Liver (tissue), 3 donors: ENCODE measurements around the gene PTPRQ.

ENCODE experiments used
- ATF3 ChIP-seq: IDR thresholded peaks from 2 replicates; pipeline ENCODE4 v1.6.1; 2016; ENCODE audit warnings: antibody characterized with exemption
- CTCF ChIP-seq: fragments of 150-350 bp; IDR thresholded peaks from 2 replicates; pipeline ENCODE4 v1.5.1; 2017; ENCODE audit warnings: improper control_type of control experiment, low read depth, low read length; ENCODE audit not compliant: missing input control
- EGR1 ChIP-seq, 2 donors: IDR thresholded peaks; 2 replicates each; pipeline ENCODE4 v1.6.1; 2016 to 2018; ENCODE audit warnings: antibody characterized with exemption in 2 of 2, low read depth in 2 of 2
- GABPA ChIP-seq, 2 donors: IDR thresholded peaks in 1 of 2; conservative IDR thresholded peaks in 1 of 2; 2 replicates each; pipeline ENCODE4 v1.6.1; 2016; ENCODE audit warnings: antibody characterized with exemption in 2 of 2, mild to moderate bottlenecking in 1 of 2, moderate library complexity in 1 of 2
- MAX ChIP-seq: IDR thresholded peaks from 2 replicates; pipeline ENCODE4 v1.6.1; 2016; ENCODE audit warnings: antibody characterized with exemption
- RAD21 ChIP-seq, 2 donors: IDR thresholded peaks; 2 replicates each; pipeline ENCODE4 v1.6.1; 2016; ENCODE audit warnings: antibody characterized with exemption in 2 of 2, mild to moderate bottlenecking in 2 of 2
- REST ChIP-seq: IDR thresholded peaks from 2 replicates; pipeline ENCODE4 v1.6.1; 2016; ENCODE audit warnings: antibody characterized with exemption, mild to moderate bottlenecking
- RXRA ChIP-seq, 2 donors: IDR thresholded peaks; 2 replicates each; pipeline ENCODE4 v1.6.1; 2017 to 2018; ENCODE audit warnings: antibody characterized with exemption in 2 of 2, mild to moderate bottlenecking in 1 of 2
- TAF1 ChIP-seq: conservative IDR thresholded peaks from 2 replicates; pipeline ENCODE4 v1.6.1; 2016; ENCODE audit warnings: antibody characterized with exemption, mild to moderate bottlenecking
- YY1 ChIP-seq: IDR thresholded peaks from 2 replicates; pipeline ENCODE4 v1.6.1; 2016; ENCODE audit warnings: antibody characterized with exemption, mild to moderate bottlenecking
- ZBTB33 ChIP-seq: IDR thresholded peaks from 2 replicates; pipeline ENCODE4 v1.6.1; 2016; ENCODE audit warnings: antibody characterized with exemption
- donor health status: healthy.
- donor health status: healthy.

GRCh38 chr12:80484746-80485145, 40.7 kb downstream of the PTPRQ start:
- TF ChIP-seq CTCF (no peak), YY1 (no peak), ZBTB33 (no peak), EGR1 (IDR thresholded peaks at IDR 0.05; ENCODE audit: low read depth in 2 of 2) (no peak), ATF3 (no peak), RAD21 (IDR thresholded peaks at IDR 0.05) (no peak), MAX (no peak), GABPA (IDR thresholded peaks at IDR 0.05 in 1 of 2, conservative IDR thresholded peaks at IDR 0.05 in 1 of 2) (no peak), RXRA (IDR thresholded peaks at IDR 0.05) (no peak), REST (no peak), TAF1 (no peak)
